HEK293 (cell line): ENCODE measurements around the gene CFP.

ENCODE experiments used
- CTCF ChIA-PET: fragments of 350-600 bp; formaldehyde crosslinking; extraction: SDS; loops from one replicate; lab custom pipeline; 2021; ENCODE audit warnings: antibody characterized with exemption; lab: Yijun Ruan, JAX
- POLR2A ChIA-PET: fragments of 300-600 bp; formaldehyde crosslinking; extraction: SDS; loops from one replicate; lab custom pipeline; 2020; ENCODE audit warnings: antibody characterized with exemption, inconsistent platforms; lab: Yijun Ruan, JAX
- H3K27ac ChIP-seq: fragments of 200-500 bp; sonication (Bioruptor generic); 2 replicates; pipeline ENCODE4 v1.5.1; 2014; ENCODE audit warnings: low read depth, low read length, control low read depth, inconsistent platforms; ENCODE audit errors: extremely low read depth
- H3K36me3 ChIP-seq, 2 experiments: fragments of 200-500 bp in 1 of 2; sonication (Bioruptor generic) in 1 of 2; 1 replicate in 1 of 2; 2 replicates in 1 of 2; pipeline ENCODE4 v1.5.1; 2014 to 2017; ENCODE audit warnings: inconsistent platforms in 2 of 2, low read length in 2 of 2; ENCODE audit not compliant: control insufficient read depth in 2 of 2, insufficient read depth in 1 of 2
- H3K4me1 ChIP-seq: fragments of 200-500 bp; sonication (Bioruptor generic); 2 replicates; pipeline ENCODE4 v1.5.1; 2014; ENCODE audit warnings: mild to moderate bottlenecking, low read length, inconsistent platforms; ENCODE audit not compliant: control insufficient read depth, insufficient read depth
- H3K4me3 ChIP-seq: 2 replicates; pipeline ENCODE4 v1.5.1; 2011; ENCODE audit warnings: low read depth, mild to moderate bottlenecking, control low read depth, low read length, moderate library complexity
- H3K9me3 ChIP-seq: fragments of 200-500 bp; sonication (Bioruptor generic); 2 replicates; pipeline ENCODE4 v1.5.1; 2014; ENCODE audit warnings: low read depth, low read length, inconsistent platforms; ENCODE audit not compliant: control insufficient read depth, insufficient read depth
- KLF10 ChIP-seq: fragments of 450-650 bp; IDR thresholded peaks from 2 replicates; pipeline ENCODE4 v1.5.1; 2018; ENCODE audit warnings: missing biosample characterization, mild to moderate bottlenecking, missing genetic modification characterization
- SALL2 ChIP-seq: fragments of 450-650 bp; formaldehyde crosslinking; IDR thresholded peaks from 2 replicates; pipeline ENCODE4 v1.5.0; 2017; ENCODE audit warnings: missing biosample characterization, mild to moderate bottlenecking, missing genetic modification characterization, borderline replicate concordance
- SCRT1 ChIP-seq: fragments of 450-650 bp; formaldehyde crosslinking; IDR thresholded peaks from 2 replicates; pipeline ENCODE4 v1.5.1; 2016; ENCODE audit warnings: missing biosample characterization, missing genetic modification characterization, borderline replicate concordance
- SETDB1 ChIP-seq: IDR thresholded peaks from one replicate; pipeline ENCODE4 v1.6.1; 2017; ENCODE audit warnings: mild to moderate bottlenecking, low read length, moderate library complexity, mixed read lengths; ENCODE audit not compliant: insufficient read length
- TCF7L2 ChIP-seq: IDR thresholded peaks from 2 replicates; pipeline ENCODE4 v1.6.1; 2011; ENCODE audit warnings: low read depth, mild to moderate bottlenecking, inconsistent platforms, low read length, moderate library complexity, borderline replicate concordance
- ZBTB11 ChIP-seq: fragments of 450-650 bp; formaldehyde crosslinking; conservative IDR thresholded peaks from 2 replicates; pipeline ENCODE4 v1.5.1; 2016; ENCODE audit warnings: low read depth, missing biosample characterization, missing genetic modification characterization
- ZBTB7A ChIP-seq: fragments of 450-650 bp; formaldehyde crosslinking; IDR thresholded peaks from 2 replicates; pipeline ENCODE4 v1.5.1; 2016; ENCODE audit warnings: low read depth, missing biosample characterization, missing genetic modification characterization
- ZNF140 ChIP-seq: fragments of 450-650 bp; formaldehyde crosslinking; IDR thresholded peaks from 2 replicates; pipeline ENCODE4 v1.5.1; 2016; ENCODE audit warnings: missing biosample characterization, missing genetic modification characterization
- ZNF175 ChIP-seq: fragments of 450-650 bp; formaldehyde crosslinking; IDR thresholded peaks from 2 replicates; pipeline ENCODE4 v1.5.1; 2016; ENCODE audit warnings: missing biosample characterization, missing genetic modification characterization
- ZNF184 ChIP-seq: fragments of 450-650 bp; IDR thresholded peaks from 2 replicates; pipeline ENCODE4 v1.5.1; 2018; ENCODE audit warnings: missing biosample characterization, mild to moderate bottlenecking, missing genetic modification characterization
- ZNF26 ChIP-seq: fragments of 450-650 bp; formaldehyde crosslinking; IDR thresholded peaks from 2 replicates; pipeline ENCODE4 v1.5.1; 2016; ENCODE audit warnings: missing biosample characterization, missing genetic modification characterization
- ZNF510 ChIP-seq: fragments of 450-650 bp; formaldehyde crosslinking; IDR thresholded peaks from 2 replicates; pipeline ENCODE4 v1.5.1; 2018; ENCODE audit warnings: mild to moderate bottlenecking, missing genetic modification characterization, missing biosample characterization; ENCODE audit not compliant: insufficient replicate concordance
- ZNF585B ChIP-seq: fragments of 450-650 bp; formaldehyde crosslinking; IDR thresholded peaks from 2 replicates; pipeline ENCODE4 v1.5.1; 2016; ENCODE audit warnings: missing biosample characterization, missing genetic modification characterization
- ZNF610 ChIP-seq: fragments of 450-650 bp; formaldehyde crosslinking; IDR thresholded peaks from 2 replicates; pipeline ENCODE4 v1.5.1; 2016; ENCODE audit warnings: missing biosample characterization, missing genetic modification characterization, borderline replicate concordance
- ZNF704 ChIP-seq: fragments of 450-650 bp; formaldehyde crosslinking; IDR thresholded peaks from 2 replicates; pipeline ENCODE4 v1.5.1; 2016; ENCODE audit warnings: missing biosample characterization, missing genetic modification characterization
- ZNF791 ChIP-seq: fragments of 450-650 bp; formaldehyde crosslinking; IDR thresholded peaks from 2 replicates; pipeline ENCODE4 v1.5.1; 2016; ENCODE audit warnings: missing biosample characterization, missing genetic modification characterization
- ZSCAN4 ChIP-seq: fragments of 450-650 bp; formaldehyde crosslinking; IDR thresholded peaks from 2 replicates; pipeline ENCODE4 v1.5.1; 2017; ENCODE audit warnings: missing biosample characterization, missing genetic modification characterization
- TF ChIP-seq, protein P1 (sequence below): fragments of 450-650 bp; formaldehyde crosslinking; IDR thresholded peaks from 2 replicates; pipeline ENCODE4 v1.5.1; 2016; ENCODE audit warnings: missing biosample characterization, missing genetic modification characterization
- TF ChIP-seq, protein P2 (sequence below): fragments of 450-650 bp; formaldehyde crosslinking; IDR thresholded peaks from 2 replicates; pipeline ENCODE4 v1.5.1; 2016; ENCODE audit warnings: missing biosample characterization, missing genetic modification characterization

The CFP gene

GRCh38 chrX:47632666-47633065, 2.9 kb upstream of the CFP start:
- ChIA-PET CTCF (no interaction called here), POLR2A (no interaction called here)
- Histone ChIP-seq H3K4me1 (no peaks in the 10 kb centered on the region), H3K4me3 (no peak overlapping the region), H3K9me3 (no peaks in the 10 kb centered on the region), H3K36me3 (peaks cover 0 to 29% of the 10 kb centered on the region in 2 experiments; a peak in 2 of 3 replicates), H3K27ac (no peak overlapping the region)
- TF ChIP-seq ZNF585B (tag by site-specific recombination), result no peak
- TF ChIP-seq SETDB1, result no peak
- no peak for TF ChIP-seq SALL2 (tag by site-specific recombination)
- no peak for TF ChIP-seq ZSCAN4
- no peak for TF ChIP-seq ZNF510
- TF ChIP-seq ZNF704, result no peak
- TF ChIP-seq ZBTB7A (tag by site-specific recombination), result no peak
- TF ChIP-seq, protein P1, sequence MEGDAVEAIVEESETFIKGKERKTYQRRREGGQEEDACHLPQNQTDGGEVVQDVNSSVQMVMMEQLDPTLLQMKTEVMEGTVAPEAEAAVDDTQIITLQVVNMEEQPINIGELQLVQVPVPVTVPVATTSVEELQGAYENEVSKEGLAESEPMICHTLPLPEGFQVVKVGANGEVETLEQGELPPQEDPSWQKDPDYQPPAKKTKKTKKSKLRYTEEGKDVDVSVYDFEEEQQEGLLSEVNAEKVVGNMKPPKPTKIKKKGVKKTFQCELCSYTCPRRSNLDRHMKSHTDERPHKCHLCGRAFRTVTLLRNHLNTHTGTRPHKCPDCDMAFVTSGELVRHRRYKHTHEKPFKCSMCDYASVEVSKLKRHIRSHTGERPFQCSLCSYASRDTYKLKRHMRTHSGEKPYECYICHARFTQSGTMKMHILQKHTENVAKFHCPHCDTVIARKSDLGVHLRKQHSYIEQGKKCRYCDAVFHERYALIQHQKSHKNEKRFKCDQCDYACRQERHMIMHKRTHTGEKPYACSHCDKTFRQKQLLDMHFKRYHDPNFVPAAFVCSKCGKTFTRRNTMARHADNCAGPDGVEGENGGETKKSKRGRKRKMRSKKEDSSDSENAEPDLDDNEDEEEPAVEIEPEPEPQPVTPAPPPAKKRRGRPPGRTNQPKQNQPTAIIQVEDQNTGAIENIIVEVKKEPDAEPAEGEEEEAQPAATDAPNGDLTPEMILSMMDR (tag by site-specific recombination), result no peak
- no peak for TF ChIP-seq SCRT1 (tag by site-specific recombination)
- no peak for TF ChIP-seq ZNF175
- TF ChIP-seq ZNF610, result no peak
- no peak for TF ChIP-seq ZBTB11 (tag by site-specific recombination)
- no peak for TF ChIP-seq ZNF791 (tag by site-specific recombination)
- TF ChIP-seq ZNF26 (tag by site-specific recombination), result no peak
- TF ChIP-seq TCF7L2, result no peak

DNA sequence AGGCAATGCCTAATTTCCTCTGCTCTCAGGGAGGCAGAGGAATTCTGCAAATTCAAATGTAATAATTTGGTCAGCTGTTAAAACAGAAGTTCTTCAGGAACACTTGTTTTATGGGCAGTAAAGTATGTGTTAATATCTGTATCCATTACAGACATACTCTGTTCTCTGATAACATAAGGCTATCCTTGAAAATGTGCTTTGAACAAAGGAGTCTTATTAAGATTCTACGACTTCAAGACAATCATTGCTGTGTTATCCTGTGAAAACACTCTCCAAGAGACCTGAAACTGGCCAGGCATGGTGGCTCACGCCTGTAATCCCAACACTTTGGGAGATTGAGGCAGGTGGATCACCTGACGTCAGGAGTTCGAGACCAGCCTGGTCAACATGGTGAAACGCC, 1.9 kb upstream of the CFP start:
- POLR2A ChIA-PET, result no interaction called here

More for the DNA sequence above, 1.9 kb upstream of the CFP start:
- CTCF ChIA-PET, result no interaction called here
- no peak for TF ChIP-seq ZBTB7A (tag by site-specific recombination)
- TF ChIP-seq, protein P2, sequence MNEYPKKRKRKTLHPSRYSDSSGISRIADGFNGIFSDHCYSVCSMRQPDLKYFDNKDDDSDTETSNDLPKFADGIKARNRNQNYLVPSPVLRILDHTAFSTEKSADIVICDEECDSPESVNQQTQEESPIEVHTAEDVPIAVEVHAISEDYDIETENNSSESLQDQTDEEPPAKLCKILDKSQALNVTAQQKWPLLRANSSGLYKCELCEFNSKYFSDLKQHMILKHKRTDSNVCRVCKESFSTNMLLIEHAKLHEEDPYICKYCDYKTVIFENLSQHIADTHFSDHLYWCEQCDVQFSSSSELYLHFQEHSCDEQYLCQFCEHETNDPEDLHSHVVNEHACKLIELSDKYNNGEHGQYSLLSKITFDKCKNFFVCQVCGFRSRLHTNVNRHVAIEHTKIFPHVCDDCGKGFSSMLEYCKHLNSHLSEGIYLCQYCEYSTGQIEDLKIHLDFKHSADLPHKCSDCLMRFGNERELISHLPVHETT (tag by site-specific recombination), result no peak
- TF ChIP-seq ZNF184 (tag by site-specific recombination), result no peak
- no peak for TF ChIP-seq KLF10 (tag by site-specific recombination)
- TF ChIP-seq ZNF140, result no peak
- Histone ChIP-seq H3K4me1 (no peaks in the 10 kb centered on the region), H3K9me3 (no peaks in the 10 kb centered on the region), H3K27ac (no peak overlapping the region), H3K36me3 (peaks cover 0 to 19% of the 10 kb centered on the region in 2 experiments; a peak in 2 of 3 replicates), H3K4me3 (no peak overlapping the region)
